NCI-H1694 treated with DMSO at 0.1 percent for 48 hours (cell line): ENCODE results near the gene ANKRD62.

Source experiments
- DNase-seq: peaks from one replicate; lab custom pipeline; 2025; lab: John Stamatoyannopoulos, UW

ANKRD62 gene

GRCh38 chr18:12093520-12094257, at the start of gene ANKRD62:
TSS of gene ANKRD62 (plus strand) at chr18:12093843. CDS start at chr18:12094018, 175 bp downstream.
- DNase-seq = no peak

- DNase-seq = no peak
These were observed 49.1 kb upstream of the ANKRD62 start for GRCh38 chr18:12044591-12044990.

- no peak for DNase-seq
These were observed 47.4 kb upstream of the ANKRD62 start for GRCh38 chr18:12046046-12046750.

- no peak for DNase-seq
These were observed 46.8 kb upstream of the ANKRD62 start for GRCh38 chr18:12046751-12047335.

- no peak for DNase-seq
These were observed 45.4 kb upstream of the ANKRD62 start for GRCh38 chr18:12048010-12048826.

- no peak for DNase-seq
These were observed 44.8 kb upstream of the ANKRD62 start for GRCh38 chr18:12048827-12049175.

- no peak for DNase-seq
These were observed 43.4 kb upstream of the ANKRD62 start for GRCh38 chr18:12049978-12050811.

GRCh38 chr18:12052866-12053265, 40.8 kb upstream of the ANKRD62 start:
- no peak for DNase-seq

- no peak for DNase-seq
These were observed 40.4 kb upstream of the ANKRD62 start for GRCh38 chr18:12053289-12053688.

GRCh38 chr18:12056034-12056883, 37.4 kb upstream of the ANKRD62 start:
- DNase-seq = no peak

GRCh38 chr18:12056884-12057402, 36.7 kb upstream of the ANKRD62 start:
- no peak for DNase-seq

- DNase-seq = no peak
These were observed 36.1 kb upstream of the ANKRD62 start for GRCh38 chr18:12057419-12058039.

- no peak for DNase-seq
These were observed 34.1 kb upstream of the ANKRD62 start for GRCh38 chr18:12059334-12060181.

GRCh38 chr18:12060182-12060870, 33.3 kb upstream of the ANKRD62 start:
- DNase-seq = no peak

GRCh38 chr18:12061685-12062084, 32.0 kb upstream of the ANKRD62 start:
- no peak for DNase-seq

GRCh38 chr18:12062974-12063373, 30.7 kb upstream of the ANKRD62 start:
- no peak for DNase-seq

- no peak for DNase-seq
These were observed 29.4 kb upstream of the ANKRD62 start for GRCh38 chr18:12064086-12064763.

- no peak for DNase-seq
These were observed 28.2 kb upstream of the ANKRD62 start for GRCh38 chr18:12065397-12065796.
